Measurements from ENCODE around the gene GGT6. TPM values are rescaled to one million over a fixed set of nuclear protein-coding genes. Genes with fewer than 3 reads are reported as not detected.

The GGT6 gene
- total RNA-seq, 1 donor from 2014 or later: not detected

GRCh38 chr17:4509923-4510617, 50.3 kb downstream of the GGT6 start:
- intact Hi-C loops (cut with micrococcal nuclease): loop anchor here (1.0 to 10.0 kb wide), 2 partner anchors 10 to 85 kb away; no protein-coding TSS in a partner anchor

DNA sequence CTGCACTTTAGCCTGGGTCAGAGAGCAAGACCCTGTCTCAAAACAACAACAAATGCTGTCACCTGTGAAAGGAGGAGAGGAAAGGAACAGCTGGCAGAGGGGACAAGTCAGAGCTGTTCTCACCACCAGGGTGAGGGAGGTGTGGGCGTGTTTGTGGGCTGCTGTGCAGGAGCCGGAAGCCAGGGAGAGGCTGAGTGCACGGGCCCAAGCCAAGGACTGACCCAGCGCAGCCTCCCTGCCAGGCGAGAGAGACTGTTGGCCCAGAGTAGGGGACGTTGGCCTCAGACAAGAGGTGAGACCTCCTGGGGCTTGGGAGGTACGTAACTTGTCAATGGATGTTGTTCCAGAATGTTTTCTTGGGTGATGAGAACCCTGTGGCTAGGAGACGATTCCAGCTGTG, 51.0 kb downstream of the GGT6 start:
- intact Hi-C loops (cut with micrococcal nuclease): loop anchor here (1.0 to 10.0 kb wide), 2 partner anchors 9 to 85 kb away; no protein-coding TSS in a partner anchor

DNA sequence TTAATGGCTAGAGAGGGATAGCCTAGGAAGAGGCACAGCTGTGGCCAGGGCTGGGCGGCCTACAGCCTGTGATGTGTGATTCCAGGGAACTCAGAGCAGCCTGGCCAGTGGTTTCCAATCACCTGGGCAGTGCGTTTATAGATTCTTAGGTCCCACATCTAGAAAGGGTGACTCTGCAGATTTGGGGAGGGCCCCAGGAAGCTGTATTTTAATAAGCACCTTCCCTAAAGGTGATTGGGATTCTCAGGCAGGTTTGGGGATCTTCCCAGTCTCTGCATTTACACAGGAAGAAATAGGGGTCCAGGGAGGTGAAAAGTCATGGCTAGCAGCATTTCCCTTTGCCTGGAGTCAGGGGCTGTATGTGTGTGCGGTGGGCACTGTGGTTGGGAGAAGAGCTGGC, 52.2 kb downstream of the GGT6 start:
- intact Hi-C loops (cut with micrococcal nuclease): loop anchor here (10.0 kb wide), 1 partner anchor 83 kb away; no protein-coding TSS in a partner anchor

GRCh38 chr17:4507361-4508111, 52.8 kb downstream of the GGT6 start:
- intact Hi-C loops (cut with micrococcal nuclease): loop anchor here (10.0 kb wide), 1 partner anchor 83 kb away; no protein-coding TSS in a partner anchor

Other genes starting within 250 kb of the GGT6 start
- 71.6 and 73.3 TPM in 2 replicates for gene UBE2G1, start 193.9 kb downstream of the GGT6 start, total RNA-seq
- 5.3 and 6.6 TPM in 2 replicates for gene SPNS3, start 126.6 kb downstream of the GGT6 start, total RNA-seq
- 0.24 and 0.47 TPM in 2 replicates for gene SPNS2, start 61.7 kb downstream of the GGT6 start, total RNA-seq
- gene MYBBP1A, start 5.2 kb downstream of the GGT6 start, total RNA-seq: 87.3 and 90.1 TPM in 2 replicates
- gene SMTNL2, start 24.0 kb upstream of the GGT6 start, total RNA-seq: not detected in 2 replicates
- not detected in 2 replicates for gene ALOX15, start 81.1 kb upstream of the GGT6 start, total RNA-seq
- 89.6 and 92.0 TPM in 2 replicates for gene PELP1, start 143.6 kb upstream of the GGT6 start, total RNA-seq
- 335 and 345 TPM in 2 replicates for gene ARRB2, start 150.1 kb upstream of the GGT6 start, total RNA-seq
- 20.3 and 22.6 TPM in 2 replicates for gene MED11, start 170.9 kb upstream of the GGT6 start, total RNA-seq
- 0.10 and 0.12 TPM in 2 replicates for gene ZMYND15, start 179.3 kb upstream of the GGT6 start, total RNA-seq
- 3.3 and 4.4 TPM in 2 replicates for gene CXCL16, start 179.4 kb upstream of the GGT6 start, total RNA-seq
- gene TM4SF5, start 211.3 kb upstream of the GGT6 start, total RNA-seq: 0.22 and 0.83 TPM in 2 replicates
- gene VMO1, start 225.8 kb upstream of the GGT6 start, total RNA-seq: 0.51 TPM in 1 of 2 replicates, not detected in the other
- gene GLTPD2, start 228.4 kb upstream of the GGT6 start, total RNA-seq: not detected in 2 replicates
- 160 and 163 TPM in 2 replicates for gene PSMB6, start 235.6 kb upstream of the GGT6 start, total RNA-seq
- 34.8 and 37.2 TPM in 2 replicates for gene PLD2, start 246.6 kb upstream of the GGT6 start, total RNA-seq